ENCODE results near the gene WDFY4. TPM values are rescaled to one million over a fixed set of nuclear protein-coding genes. Genes with fewer than 3 reads are reported as not detected.

Gene WDFY4
- polyA plus RNA-seq, 1 donor from 2014 or later = 78.7 TPM

DNA sequence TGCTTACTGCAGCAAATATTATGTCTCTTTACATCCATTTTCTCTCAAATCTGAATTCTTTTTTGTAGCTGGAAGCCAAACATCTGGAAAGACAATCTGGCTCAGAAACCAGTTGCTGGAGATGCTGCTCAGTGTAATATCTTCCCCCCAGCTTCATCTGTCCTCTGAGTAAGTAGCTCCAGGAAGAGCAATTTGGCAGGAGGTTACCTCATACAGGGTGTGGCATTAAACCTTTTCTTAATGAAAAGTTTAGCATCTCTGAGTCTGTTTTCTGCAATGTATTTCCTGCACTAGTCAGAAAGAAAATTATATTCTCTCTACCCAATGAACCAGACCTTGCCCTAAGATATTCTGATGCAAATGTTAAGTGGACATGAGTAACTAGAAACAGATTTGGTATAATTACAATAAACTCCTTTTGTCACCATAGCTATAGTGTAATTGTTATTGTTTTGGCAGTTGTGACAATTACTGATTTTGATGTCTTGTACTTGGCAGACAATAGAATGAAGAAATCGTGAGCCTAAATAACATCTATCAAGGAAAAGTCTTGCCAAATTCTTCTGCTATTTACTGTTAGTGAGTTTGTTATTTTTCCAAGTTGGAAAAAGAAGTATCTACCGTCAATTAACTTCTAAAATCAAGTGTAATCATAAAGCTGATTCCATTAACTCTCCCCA, 123.3 kb downstream of the WDFY4 start:
- Mint-ChIP-seq H3K27me3 (no peaks in the 10 kb centered on the region), H3K36me3 (peaks cover 4% of the 10 kb centered on the region), H3K27ac (no peak overlapping the region), H3K4me1 (peaks cover 9 to 12% (median 11%) of the 10 kb centered on the region in 3 donors), H3K4me3 (no peak overlapping the region), H3K9me3 (no peaks in the 10 kb centered on the region)

- Mint-ChIP-seq H3K27me3 (no peaks in the 10 kb centered on the region), H3K4me1 (peaks cover 7 to 11% (median 8%) of the 10 kb centered on the region in 3 donors), H3K27ac (no peak overlapping the region), H3K4me3 (no peak overlapping the region), H3K9me3 (no peaks in the 10 kb centered on the region), H3K36me3 (peaks cover 2% of the 10 kb centered on the region)
These were observed 124.6 kb downstream of the WDFY4 start for GRCh38 chr10:48809261-48809660.

- Mint-ChIP-seq H3K9me3 (no peaks in the 10 kb centered on the region), H3K27me3 (no peaks in the 10 kb centered on the region), H3K36me3 (peaks cover 2% of the 10 kb centered on the region), H3K4me1 (peaks cover 2 to 5% (median 4%) of the 10 kb centered on the region in 3 donors), H3K27ac (peak overlapping the region in 2 of 3 donors; percentile 46 to 70), H3K4me3 (no peak overlapping the region)
These were observed 126.8 kb downstream of the WDFY4 start for GRCh38 chr10:48811461-48811860.

- Mint-ChIP-seq H3K4me1 (peaks cover 2 to 9% (median 4%) of the 10 kb centered on the region in 3 donors), H3K27me3 (no peaks in the 10 kb centered on the region), H3K27ac (peak overlapping the region in 1 of 3 donors; percentile 46), H3K36me3 (peaks cover 2% of the 10 kb centered on the region), H3K9me3 (no peaks in the 10 kb centered on the region), H3K4me3 (peak overlapping the region in 1 of 4 donors; percentile 60)
These were observed 127.2 kb downstream of the WDFY4 start for GRCh38 chr10:48811917-48812316.

GRCh38 chr10:48813291-48813690, 128.6 kb downstream of the WDFY4 start:
- Mint-ChIP-seq H3K4me3 (no peak overlapping the region), H3K4me1 (peaks cover 2 to 11% (median 4%) of the 10 kb centered on the region in 3 donors), H3K27ac (no peak overlapping the region), H3K9me3 (no peaks in the 10 kb centered on the region), H3K27me3 (no peaks in the 10 kb centered on the region), H3K36me3 (peaks cover 2% of the 10 kb centered on the region)

DNA sequence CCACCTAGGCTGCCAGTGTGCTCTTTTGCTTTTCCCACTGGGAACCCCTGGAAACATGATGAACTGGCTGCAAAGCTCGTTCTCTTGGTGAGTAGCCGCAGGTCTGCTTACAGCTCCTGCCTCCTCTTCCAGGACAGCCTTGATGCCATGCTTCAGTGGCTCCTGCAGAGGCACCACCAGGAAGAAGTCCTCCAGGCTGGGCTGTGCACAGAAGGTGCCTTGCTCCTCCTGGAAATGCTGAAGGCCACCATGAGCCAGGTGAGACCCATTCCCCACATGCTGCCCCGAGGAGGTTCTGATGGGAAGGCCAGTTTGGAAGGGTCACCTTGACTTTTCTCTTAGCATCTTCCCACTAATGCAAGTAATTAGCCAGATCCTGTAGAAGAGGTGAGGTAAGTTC, 129.2 kb downstream of the WDFY4 start:
- Mint-ChIP-seq H3K4me3 (no peak overlapping the region), H3K4me1 (peaks cover 2 to 11% (median 4%) of the 10 kb centered on the region in 3 donors), H3K9me3 (no peaks in the 10 kb centered on the region), H3K27ac (peak overlapping the region in 1 of 3 donors; percentile 43), H3K27me3 (no peaks in the 10 kb centered on the region), H3K36me3 (peaks cover 2% of the 10 kb centered on the region)

DNA sequence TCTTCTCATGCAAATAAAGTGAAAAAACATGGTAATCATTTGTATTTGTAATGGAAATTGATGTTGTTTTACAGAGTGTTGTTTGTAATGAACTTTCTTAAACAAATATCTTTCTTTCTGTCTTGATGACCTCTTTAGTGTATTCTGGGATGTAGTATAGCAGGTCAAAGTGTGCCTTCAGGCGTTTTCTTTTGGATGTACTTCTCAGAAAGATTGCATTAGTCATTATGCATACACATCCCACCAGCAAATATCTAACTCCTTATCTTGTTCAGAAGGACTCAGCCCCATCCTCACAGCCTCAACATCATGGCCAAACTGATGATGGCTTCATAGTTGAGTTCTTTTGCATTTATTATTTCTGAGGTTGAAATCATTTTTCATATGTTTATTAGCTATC, 130.3 kb downstream of the WDFY4 start:
- Mint-ChIP-seq H3K4me3 (no peak overlapping the region), H3K4me1 (peaks cover 2 to 11% (median 4%) of the 10 kb centered on the region in 3 donors), H3K27me3 (no peaks in the 10 kb centered on the region), H3K27ac (peak overlapping the region in 1 of 3 donors; percentile 21), H3K36me3 (peaks cover 2% of the 10 kb centered on the region), H3K9me3 (no peaks in the 10 kb centered on the region)

DNA sequence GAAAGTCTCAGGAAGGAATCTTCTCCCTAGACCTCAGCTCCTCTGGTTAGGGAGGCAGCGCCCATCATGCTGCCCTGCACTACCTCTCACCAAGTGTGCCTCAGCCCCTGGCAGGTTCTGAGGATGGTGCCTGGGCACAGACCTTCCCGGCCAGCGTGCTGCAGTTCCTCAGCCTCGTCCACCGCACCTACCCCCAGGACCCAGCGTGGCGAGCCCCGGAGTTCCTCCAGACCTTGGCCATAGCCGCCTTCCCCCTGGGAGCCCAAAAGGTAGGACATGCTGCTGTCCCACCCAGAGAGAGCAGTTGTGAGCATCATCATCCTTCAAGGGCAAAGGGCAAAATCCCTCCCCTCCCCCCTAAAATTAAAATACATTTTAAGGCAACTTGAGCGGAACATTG, 132.5 kb downstream of the WDFY4 start:
- Mint-ChIP-seq H3K9me3 (no peaks in the 10 kb centered on the region), H3K27me3 (no peaks in the 10 kb centered on the region), H3K36me3 (no peaks in the 10 kb centered on the region), H3K4me3 (no peak overlapping the region), H3K4me1 (peaks cover 4 to 11% (median 4%) of the 10 kb centered on the region in 3 donors), H3K27ac (peak overlapping the region in 2 of 3 donors; percentile 56 to 86)

- Mint-ChIP-seq H3K9me3 (no peaks in the 10 kb centered on the region), H3K36me3 (no peaks in the 10 kb centered on the region), H3K4me1 (peaks cover 2 to 11% (median 4%) of the 10 kb centered on the region in 3 donors), H3K27ac (peak overlapping the region in 1 of 3 donors; percentile 59), H3K4me3 (no peak overlapping the region), H3K27me3 (no peaks in the 10 kb centered on the region)
These were observed 133.4 kb downstream of the WDFY4 start for GRCh38 chr10:48818081-48818480.

DNA sequence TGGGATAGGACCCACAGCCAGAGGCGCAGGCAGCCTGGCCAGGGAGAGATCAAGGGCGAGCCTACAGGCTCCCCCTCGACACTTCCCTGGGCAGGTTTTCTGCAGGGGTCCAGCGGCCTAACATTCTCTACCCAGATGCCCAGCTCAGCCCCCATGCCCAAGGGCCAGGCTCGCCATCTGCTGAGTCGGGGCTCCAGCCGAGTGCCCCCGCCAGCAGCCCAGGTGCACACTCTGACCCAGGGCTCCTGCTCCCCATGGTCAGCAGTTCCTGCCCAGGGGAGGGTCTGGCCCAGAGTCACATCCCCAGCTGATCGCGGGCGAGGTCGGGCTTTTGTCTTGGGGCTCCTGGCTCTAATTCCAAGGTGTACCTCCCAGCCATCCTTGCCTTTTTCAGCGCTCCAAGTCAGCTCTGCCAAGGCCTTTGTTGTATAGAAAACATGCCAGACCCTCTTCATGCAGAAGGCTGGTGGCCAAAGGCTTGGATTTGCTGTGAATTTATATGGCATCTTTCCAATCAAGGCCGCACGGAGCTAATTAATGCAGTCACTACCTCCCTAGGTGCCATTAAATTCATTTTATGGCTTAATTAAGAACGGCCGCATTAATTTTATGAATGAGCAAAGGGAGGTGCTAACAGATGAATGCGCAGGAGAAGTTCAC, 134.3 kb downstream of the WDFY4 start:
- Mint-ChIP-seq H3K4me1 (peaks cover 2 to 11% (median 4%) of the 10 kb centered on the region in 3 donors), H3K27me3 (no peaks in the 10 kb centered on the region), H3K4me3 (no peak overlapping the region), H3K9me3 (no peaks in the 10 kb centered on the region), H3K36me3 (no peaks in the 10 kb centered on the region), H3K27ac (peak overlapping the region in 1 of 3 donors; percentile 23)

DNA sequence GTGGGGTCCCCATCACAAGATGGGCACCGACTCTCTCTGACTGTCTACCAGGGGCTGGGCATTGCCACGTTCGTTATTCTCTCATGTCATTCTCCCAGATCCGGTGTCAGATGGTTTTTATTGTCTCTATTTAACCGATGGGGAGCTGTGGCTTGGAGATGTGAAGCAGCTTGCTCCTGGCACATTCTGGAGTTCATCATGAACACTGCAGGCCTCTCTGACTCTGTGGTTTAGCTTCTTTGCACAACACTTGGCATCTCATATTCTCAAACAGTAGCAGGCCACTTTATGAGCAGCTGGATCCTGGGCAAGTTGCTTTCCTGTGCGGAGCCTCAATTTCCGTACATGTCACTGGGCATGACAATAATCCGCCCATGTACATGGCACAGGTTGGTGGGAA, 135.1 kb downstream of the WDFY4 start:
- Mint-ChIP-seq H3K9me3 (no peaks in the 10 kb centered on the region), H3K4me1 (peaks cover 0 to 11% (median 2%) of the 10 kb centered on the region in 3 donors), H3K36me3 (no peaks in the 10 kb centered on the region), H3K27ac (peak overlapping the region in 1 of 3 donors; percentile 31), H3K4me3 (no peak overlapping the region), H3K27me3 (no peaks in the 10 kb centered on the region)

DNA sequence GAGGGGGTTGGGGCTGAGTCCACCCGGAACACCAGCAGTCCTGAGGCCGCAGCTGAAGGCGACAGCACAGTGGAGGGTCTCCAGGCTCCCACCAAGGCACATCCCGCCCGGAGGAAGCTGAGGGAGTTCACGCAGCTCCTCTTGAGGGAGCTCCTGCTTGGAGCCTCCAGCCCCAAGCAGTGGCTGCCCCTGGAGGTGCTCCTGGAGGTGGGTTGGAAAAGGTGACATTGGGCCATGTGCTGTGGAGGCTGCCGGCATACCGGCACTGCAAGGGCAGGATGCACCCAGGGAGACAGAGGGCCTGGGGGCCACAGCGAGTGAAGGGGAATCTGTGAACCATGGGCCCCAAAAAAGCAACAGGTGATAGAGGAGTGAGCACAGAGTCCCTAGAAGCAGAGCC, 135.6 kb downstream of the WDFY4 start:
- peaks cover 0 to 11% (median 2%) of the 10 kb centered on the region in 3 donors for H3K4me1 Mint-ChIP-seq

GRCh38 chr10:48820699-48821098, 136.0 kb downstream of the WDFY4 start:
- Mint-ChIP-seq H3K27me3 (no peaks in the 10 kb centered on the region), H3K36me3 (peaks cover 2% of the 10 kb centered on the region), H3K9me3 (no peaks in the 10 kb centered on the region), H3K4me1 (peaks cover 0 to 11% (median 2%) of the 10 kb centered on the region in 3 donors), H3K4me3 (no peak overlapping the region), H3K27ac (no peak overlapping the region)

More for the DNA sequence above, 135.6 kb downstream of the WDFY4 start:
- Mint-ChIP-seq H3K27me3 (no peaks in the 10 kb centered on the region), H3K9me3 (no peaks in the 10 kb centered on the region), H3K4me3 (peak overlapping the region in 1 of 4 donors; percentile 82), H3K36me3 (peaks cover 2% of the 10 kb centered on the region), H3K27ac (peak overlapping the region in 1 of 3 donors; percentile 31)

DNA sequence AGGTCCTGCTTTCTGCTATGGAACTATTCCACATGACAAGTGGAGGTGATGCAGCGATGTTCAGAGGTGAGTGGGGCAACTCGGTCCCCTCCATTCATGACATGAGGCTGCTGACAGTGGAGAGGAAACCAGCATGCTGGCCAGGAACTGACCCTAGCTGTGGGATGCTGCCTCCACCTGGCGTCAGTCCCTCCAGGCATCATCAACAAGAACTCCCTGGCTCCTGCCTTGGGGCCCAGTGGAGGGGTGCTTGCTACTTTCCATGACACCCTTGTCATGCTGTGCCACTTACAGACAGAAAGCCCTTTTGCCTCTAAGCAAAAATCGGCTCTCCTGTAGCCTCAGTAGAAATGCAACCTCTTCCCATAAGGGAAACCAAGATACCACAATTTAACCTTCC, 136.4 kb downstream of the WDFY4 start:
- H3K27ac Mint-ChIP-seq = no peak overlapping the region
- H3K27me3 Mint-ChIP-seq = no peaks in the 10 kb centered on the region
- H3K36me3 Mint-ChIP-seq = peaks cover 4% of the 10 kb centered on the region
- no peak overlapping the region for H3K4me3 Mint-ChIP-seq
- H3K9me3 Mint-ChIP-seq = no peaks in the 10 kb centered on the region
- peaks cover 0 to 10% (median 2%) of the 10 kb centered on the region in 3 donors for H3K4me1 Mint-ChIP-seq

- no peak overlapping the region for H3K27ac Mint-ChIP-seq
- peaks cover 4% of the 10 kb centered on the region for H3K36me3 Mint-ChIP-seq
- no peaks in the 10 kb centered on the region for H3K9me3 Mint-ChIP-seq
- peaks cover 0 to 4% (median 2%) of the 10 kb centered on the region in 3 donors for H3K4me1 Mint-ChIP-seq
- H3K4me3 Mint-ChIP-seq = no peak overlapping the region
- H3K27me3 Mint-ChIP-seq = no peaks in the 10 kb centered on the region
These were observed 137.0 kb downstream of the WDFY4 start for GRCh38 chr10:48821692-48822091.

Data from IgD-negative memory B cell (primary cell).